ENCODE measurements around the gene RXRG.

The RXRG gene

GRCh38 chr1:165408518-165408917 lies 36.4 kb downstream of the RXRG start:
- no peak for DNase-seq

GRCh38 chr1:165407398-165407797 lies 37.5 kb downstream of the RXRG start:
- DNase-seq, result no peak

- DNase-seq, result no peak
Measured at GRCh38 chr1:165403835-165404482, 41.0 kb downstream of the RXRG start.

GRCh38 chr1:165402517-165403111 lies 42.3 kb downstream of the RXRG start:
- DNase-seq, result no peak

- no peak for DNase-seq
Measured at GRCh38 chr1:165397944-165398343, 47.0 kb downstream of the RXRG start.

GRCh38 chr1:165395901-165396300 lies 49.0 kb downstream of the RXRG start:
- no peak for DNase-seq

DNA sequence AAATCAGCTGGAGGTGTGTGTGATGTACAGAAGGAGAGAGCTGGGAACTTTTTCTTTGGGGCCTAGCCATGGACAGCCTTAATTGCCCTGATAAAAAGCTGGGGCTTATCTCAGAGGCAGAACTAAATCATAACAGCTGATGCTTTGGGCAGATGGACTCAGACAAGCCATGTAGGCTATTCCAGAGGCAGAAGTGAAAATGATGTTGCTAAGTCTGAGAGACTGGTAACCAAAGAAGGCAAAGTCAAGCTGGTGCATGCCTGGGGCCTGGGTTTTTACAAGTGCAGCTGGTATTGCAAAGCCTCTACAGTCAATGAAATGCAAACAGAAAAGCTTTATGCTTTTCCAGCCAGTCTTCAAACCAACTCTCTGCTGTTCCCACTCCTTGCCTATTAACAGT lies 49.4 kb downstream of the RXRG start:
- DNase-seq, result no peak

DNA sequence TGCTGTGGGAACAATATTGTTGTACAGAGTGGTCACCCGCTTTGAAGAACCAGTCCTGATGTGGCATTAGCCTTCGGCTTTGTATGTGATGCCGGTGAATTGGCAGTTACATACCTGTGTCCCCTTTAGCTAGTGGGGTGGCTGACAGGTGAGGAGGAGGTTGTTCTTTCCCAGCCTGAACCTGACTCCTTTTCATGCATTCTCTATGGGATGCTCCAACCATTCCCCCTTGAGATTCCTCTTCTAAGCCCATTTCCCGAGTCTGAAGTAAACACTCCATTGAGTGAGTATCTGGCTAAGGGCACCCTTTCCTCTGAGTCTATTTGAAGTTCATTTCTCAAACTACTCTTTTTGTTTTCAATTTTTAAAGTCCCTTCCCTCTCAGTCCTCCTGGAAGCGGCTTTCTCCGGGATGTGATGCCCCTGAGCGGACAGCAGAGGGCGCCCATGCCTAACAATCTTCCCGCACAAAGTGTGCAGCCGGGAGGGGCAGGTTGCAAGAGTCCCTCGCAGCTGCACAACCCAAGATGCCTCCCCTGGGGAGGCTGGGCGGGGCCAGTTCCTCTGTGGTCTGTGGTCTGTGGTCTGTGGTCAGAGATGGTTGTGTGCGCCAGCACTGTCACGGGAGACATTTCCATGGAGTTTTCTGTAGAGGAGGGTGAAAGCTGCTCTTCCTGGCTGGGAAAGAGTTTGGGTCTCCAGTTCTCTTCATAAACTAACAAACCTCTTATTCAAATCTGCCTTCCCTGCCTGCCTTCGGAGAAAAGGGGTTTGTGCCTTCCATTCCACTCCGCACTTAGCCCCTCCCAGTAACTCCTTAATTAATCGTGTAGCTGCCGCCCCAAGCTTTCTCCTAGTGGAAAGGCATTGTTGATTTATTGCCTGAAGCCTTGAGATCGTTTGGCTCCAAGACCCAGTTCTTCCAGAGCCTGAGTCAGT lies 52.0 kb downstream of the RXRG start:
- DNase-seq, result peak; percentile 89

DNA sequence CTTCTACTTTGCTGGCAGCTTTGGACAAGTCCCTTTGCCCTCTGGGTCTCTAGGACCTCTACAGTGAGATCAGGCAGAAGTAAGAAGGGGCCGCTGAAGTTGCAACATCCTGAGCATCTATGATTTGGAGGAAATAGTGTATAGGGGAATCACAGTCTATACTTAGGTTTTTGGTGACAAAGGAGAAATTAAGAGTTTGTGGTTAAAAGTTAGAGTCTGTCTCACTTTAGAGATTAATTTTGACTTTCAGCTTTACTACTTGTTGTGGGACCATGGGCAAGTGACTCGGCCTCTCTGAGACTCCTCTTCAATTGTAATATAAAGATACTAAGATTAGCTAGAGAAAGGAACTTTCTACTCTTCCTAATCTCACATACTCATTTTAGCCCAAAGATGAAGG lies 55.3 kb downstream of the RXRG start:
- no peak for DNase-seq

DNA sequence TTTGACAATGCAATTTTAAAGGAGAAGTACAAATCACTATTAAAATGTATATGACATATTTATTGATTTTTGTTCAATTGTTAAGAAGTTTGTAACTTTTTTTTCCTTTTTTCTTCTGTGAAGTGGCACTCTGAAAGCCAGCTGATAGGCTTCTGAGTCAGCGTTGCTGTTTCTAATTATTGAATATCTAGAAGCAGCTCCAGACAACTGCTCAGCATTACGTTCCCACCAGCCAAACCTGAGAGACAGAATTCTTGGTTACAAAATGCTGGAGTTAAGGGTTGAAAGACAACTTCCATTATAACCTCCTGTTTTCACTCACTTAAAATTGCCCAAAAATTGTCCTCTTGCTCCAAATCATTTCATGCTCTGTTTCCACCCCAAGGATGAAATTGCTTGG lies 57.0 kb downstream of the RXRG start:
- no peak for DNase-seq

GRCh38 chr1:165387505-165387904 lies 57.4 kb downstream of the RXRG start:
- DNase-seq, result no peak

DNA sequence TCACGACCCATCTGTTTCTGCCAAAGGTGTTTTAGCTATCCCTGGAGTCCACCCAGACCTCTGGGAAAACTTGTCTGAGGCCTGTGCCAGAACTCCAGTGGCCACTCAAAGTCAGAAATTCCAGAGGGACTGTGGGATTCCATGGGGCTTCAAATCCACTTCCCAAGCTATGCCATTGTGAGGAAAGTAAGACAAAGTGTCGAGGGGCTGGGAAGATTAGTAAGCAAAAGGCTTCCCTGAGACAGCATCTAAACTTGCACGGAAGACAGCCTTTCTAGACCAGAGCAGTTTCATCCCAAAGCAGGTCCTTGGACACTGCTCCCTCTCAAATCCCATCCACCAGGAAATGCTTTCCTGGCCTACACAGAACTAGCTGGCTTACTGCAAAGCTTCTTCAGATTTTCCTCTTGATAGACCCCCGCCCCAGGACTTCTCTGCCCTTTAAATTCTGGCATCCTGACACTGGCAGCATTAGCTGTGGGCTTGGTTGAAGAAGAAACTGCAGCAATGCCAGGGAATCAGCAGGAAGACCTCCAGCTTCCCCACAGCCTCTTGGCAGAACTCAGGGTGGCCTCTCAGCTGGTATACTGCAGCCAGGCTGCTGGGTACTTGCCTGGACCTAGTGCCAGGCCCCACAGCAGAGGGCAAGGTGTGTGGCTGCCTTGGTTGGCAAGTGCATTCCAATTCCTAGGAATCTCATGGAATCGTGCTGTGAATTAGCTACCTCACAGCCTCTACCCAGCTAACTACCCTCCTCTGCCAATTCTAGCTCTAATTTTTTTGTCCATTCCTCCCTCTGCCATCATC lies 61.1 kb downstream of the RXRG start:
- no peak for DNase-seq

GRCh38 chr1:165383067-165383466 lies 61.9 kb downstream of the RXRG start:
- DNase-seq, result no peak

GRCh38 chr1:165381745-165382505 lies 63.0 kb downstream of the RXRG start:
- no peak for DNase-seq

- DNase-seq, result no peak
Measured at GRCh38 chr1:165376811-165377311, 68.1 kb downstream of the RXRG start.

- peak; percentile 16 for DNase-seq
Measured at GRCh38 chr1:165376041-165376810, 68.7 kb downstream of the RXRG start.

GRCh38 chr1:165375623-165376022 lies 69.3 kb downstream of the RXRG start:
- no peak for DNase-seq

GRCh38 chr1:165371588-165372225 lies 73.2 kb downstream of the RXRG start:
- no peak for DNase-seq

DNA sequence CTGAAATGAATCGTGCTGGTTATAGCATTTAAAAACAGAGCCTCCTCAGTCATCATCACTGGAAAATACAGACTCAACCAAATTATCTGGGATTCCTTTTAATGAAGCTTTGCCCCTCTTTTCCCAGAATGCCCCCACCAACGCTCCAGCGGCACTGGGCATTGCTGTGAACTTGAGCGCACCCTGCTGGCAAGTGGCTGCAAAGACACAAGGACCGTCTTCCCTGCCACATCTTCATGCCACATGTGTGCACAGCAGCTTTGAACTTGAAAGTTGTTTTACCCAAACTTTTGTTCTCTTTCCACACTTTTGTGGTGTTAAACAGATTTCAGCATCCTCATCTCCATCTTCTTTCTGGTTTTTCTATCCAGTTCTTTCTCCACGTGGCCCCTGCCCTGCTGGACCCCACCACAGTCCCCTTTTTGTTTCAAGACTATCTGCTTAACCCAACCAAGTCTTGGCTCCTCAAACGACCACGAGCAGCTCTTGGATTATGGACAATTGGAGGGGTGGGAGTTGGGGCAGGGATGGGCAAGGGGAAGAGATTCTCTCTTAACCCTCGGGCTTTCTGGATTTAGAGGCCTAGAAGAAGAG lies 75.6 kb downstream of the RXRG start:
- peak; percentile 54 for DNase-seq

DNA sequence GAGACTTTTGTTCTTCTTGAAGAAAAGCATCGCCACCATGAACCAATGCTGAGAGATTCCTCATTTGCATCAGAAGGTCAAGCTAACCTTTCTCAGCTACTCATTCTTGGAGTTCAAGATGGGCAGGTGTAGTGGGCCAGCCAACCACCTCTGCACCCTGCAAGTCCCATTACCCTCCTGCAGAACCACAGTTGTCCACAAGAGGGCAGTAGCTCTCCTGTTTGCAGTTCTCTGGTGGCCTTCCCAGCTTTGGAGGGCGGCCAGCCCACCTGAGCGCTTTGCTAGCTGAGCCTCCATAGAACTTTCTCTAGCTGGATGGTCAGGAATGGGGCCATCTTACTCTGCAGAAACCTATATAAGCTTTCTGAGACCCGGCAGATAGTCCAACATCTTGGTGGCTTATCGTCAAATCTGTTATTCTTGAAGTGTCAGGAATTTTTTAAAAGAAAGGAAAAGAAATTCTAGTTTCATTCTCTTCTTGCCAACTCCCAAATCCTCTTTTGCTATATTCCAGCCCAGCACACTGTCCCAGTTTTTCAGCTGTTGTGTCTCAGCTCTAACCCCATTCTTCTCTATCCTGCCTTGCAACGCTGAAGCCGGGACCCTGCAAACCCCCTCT lies 77.4 kb downstream of the RXRG start:
- peak; percentile 78 for DNase-seq
